CD14-positive monocyte (primary cell): ENCODE results near the gene CD4. TPM values are rescaled to one million over a fixed set of nuclear protein-coding genes. Genes with fewer than 3 reads are reported as not detected.

Source experiments
- DNase-seq, 3 donors: peaks; one replicate each; pipeline ENCODE4 v3.0.0-alpha.2; 2011 to 2022
- H2AFZ ChIP-seq: 2 replicates; pipeline ENCODE4 v1.6.0; 2012; ENCODE audit warnings: mild to moderate bottlenecking, low read depth, low read length, inconsistent platforms; ENCODE audit not compliant: insufficient read depth, poor library complexity, severe bottlenecking
- H3K27ac ChIP-seq, 2 donors: 1 replicate in 1 of 2; 2 replicates in 1 of 2; pipeline ENCODE4 v1.5.1; 2012 to 2013; ENCODE audit warnings: low read length in 2 of 2, control low read depth in 1 of 2, inconsistent platforms in 1 of 2, low read depth in 1 of 2, mild to moderate bottlenecking in 1 of 2
- H3K27me3 ChIP-seq, 2 donors: one replicate each; pipeline versions ENCODE4 v1.6.0 to v1.6.1; 2011 to 2013; ENCODE audit warnings: low read length in 2 of 2; ENCODE audit not compliant: control insufficient read depth in 2 of 2, insufficient read depth in 2 of 2
- H3K36me3 ChIP-seq, 2 donors: replicated peaks in 1 of 2; 1 replicate in 1 of 2; 2 replicates in 1 of 2; pipeline versions ENCODE4 v1.5.1 to v1.6.1; 2012 to 2013; ENCODE audit warnings: low read length in 2 of 2, control low read depth in 1 of 2, inconsistent platforms in 1 of 2, mild to moderate bottlenecking in 1 of 2; ENCODE audit not compliant: insufficient read depth in 2 of 2, control insufficient read depth in 1 of 2
- H3K4me1 ChIP-seq, 2 donors: 1 replicate in 1 of 2; 2 replicates in 1 of 2; pipeline versions ENCODE4 v1.5.1 to v1.6.1; 2012 to 2013; ENCODE audit warnings: low read length in 2 of 2, control low read depth in 1 of 2, inconsistent platforms in 1 of 2, mild to moderate bottlenecking in 1 of 2, moderate library complexity in 1 of 2; ENCODE audit not compliant: insufficient read depth in 2 of 2, control insufficient read depth in 1 of 2
- H3K4me2 ChIP-seq: replicated peaks from 2 replicates; pipeline ENCODE3; 2012; ENCODE audit warnings: low read length, moderate library complexity, mild to moderate bottlenecking; ENCODE audit not compliant: poor library complexity, severe bottlenecking; ENCODE audit errors: extremely low read depth
- H3K4me3 ChIP-seq, 3 experiments: fragments of 200-600 bp in 1 of 3; sonication (generic) in 1 of 3; replicated peaks in 1 of 3; 1 replicate in 2 of 3; 2 replicates in 1 of 3; pipeline ENCODE4 v1.5.1; 2011 to 2013; ENCODE audit warnings: low read length in 3 of 3, mild to moderate bottlenecking in 3 of 3, control low read depth in 2 of 3, low read depth in 2 of 3, inconsistent platforms in 1 of 3, moderate library complexity in 1 of 3
- H3K79me2 ChIP-seq: 2 replicates; pipeline ENCODE4 v1.6.0; 2012; ENCODE audit warnings: mild to moderate bottlenecking, control low read depth, inconsistent platforms, low read length, moderate library complexity; ENCODE audit not compliant: insufficient read depth
- H3K9ac ChIP-seq: 2 replicates; pipeline ENCODE4 v1.6.0; 2017; ENCODE audit warnings: low read length, mild to moderate bottlenecking; ENCODE audit not compliant: insufficient read depth, poor library complexity, severe bottlenecking
- H3K9me3 ChIP-seq, 2 donors: replicated peaks in 1 of 2; 1 replicate in 1 of 2; 2 replicates in 1 of 2; pipeline versions ENCODE4 v1.5.1 to v1.6.1; 2012 to 2013; ENCODE audit warnings: low read length in 2 of 2, control low read depth in 1 of 2; ENCODE audit not compliant: control insufficient read depth in 1 of 2, insufficient read depth in 1 of 2
- H4K20me1 ChIP-seq: 2 replicates; pipeline ENCODE4 v1.6.0; 2012; ENCODE audit warnings: mild to moderate bottlenecking, low read length, control low read depth, moderate library complexity; ENCODE audit not compliant: insufficient read depth
- H3K27ac Mint-ChIP-seq, 7 donors: one replicate each; pipeline ENCODE4 v1.8.0; 2020; ENCODE audit warnings: mild to moderate bottlenecking in 7 of 7, mixed read lengths in 7 of 7, moderate library complexity in 6 of 7, inconsistent platforms in 2 of 7
- H3K27me3 Mint-ChIP-seq, 3 donors: one replicate each; pipeline ENCODE4 v1.8.0; 2021 to 2022; ENCODE audit warnings: low read depth in 3 of 3, mild to moderate bottlenecking in 3 of 3, mixed read lengths in 3 of 3, moderate library complexity in 3 of 3, inconsistent platforms in 1 of 3
- H3K36me3 Mint-ChIP-seq, 2 donors: one replicate each; pipeline ENCODE4 v1.8.0; 2020; ENCODE audit warnings: mixed read lengths in 2 of 2, inconsistent platforms in 1 of 2, mild to moderate bottlenecking in 1 of 2
- H3K4me1 Mint-ChIP-seq: one replicate; pipeline ENCODE4 v1.8.0; 2020; ENCODE audit warnings: mild to moderate bottlenecking, mixed read lengths
- H3K4me3 Mint-ChIP-seq, 2 donors: one replicate each; pipeline ENCODE4 v1.8.0; 2020; ENCODE audit warnings: mild to moderate bottlenecking in 2 of 2, mixed read lengths in 2 of 2, moderate library complexity in 1 of 2
- H3K9me3 Mint-ChIP-seq, 7 donors: one replicate each; pipeline ENCODE4 v1.8.0; 2020 to 2022; ENCODE audit warnings: mixed read lengths in 7 of 7, mild to moderate bottlenecking in 6 of 7, moderate library complexity in 6 of 7, inconsistent platforms in 2 of 7
- CTCF ChIP-seq: fragments of 200-600 bp; IDR thresholded peaks from one replicate; pipeline ENCODE4 v1.8.0; 2022; ENCODE audit warnings: antibody characterized with exemption, mild to moderate bottlenecking
- WGBS: methylation state at CpG from one replicate; pipeline ENCODE4 v1.1.5; 2013; ENCODE audit warnings: missing lambda C conversion rate; ENCODE audit not compliant: insufficient coverage; 5-methylcytosine and 5-hydroxymethylcytosine counted together
- intact Hi-C, 2 donors: fragments of 100-400 bp; cut with micrococcal nuclease; formaldehyde crosslinking; loops; one replicate each; pipeline versions ENCODE4 v1.15.0 to v1.15.1; 2023
- polyA plus RNA-seq, 3 donors: library from polyadenylated mRNA; depleted of rRNA in 1 of 3; unstranded in 2 of 3; stranded (reverse) in 1 of 3; fragments of 300-500 nt in 2 of 3; fragments of >200 nt in 1 of 3; fragmentation: Illumina TruSeq in 2 of 3; gene quantifications; 1 replicate in 2 of 3; 2 replicates in 1 of 3; pipeline ENCODE4 v1.2.3, GENCODE V29; 2012 to 2021

Gene CD4
- polyA plus RNA-seq, 3 donors, result 261 to 371 (median 269) TPM

- H3K9ac ChIP-seq, result no peak overlapping the region
- H3K9me3 ChIP-seq, result no peaks in the 10 kb centered on the region
- peak overlapping the region; percentile 99 for H3K4me2 ChIP-seq
- H2AFZ ChIP-seq, result no peak overlapping the region
- peaks cover 22 to 26% of the 10 kb centered on the region in 2 donors for H3K36me3 ChIP-seq
- Mint-ChIP-seq H3K36me3 (peaks cover 25 to 26% of the 10 kb centered on the region in 2 donors), H3K4me1 (peaks cover 35% of the 10 kb centered on the region), H3K27ac (peak overlapping the region; percentile 21 to 100 (median 85)), H3K9me3 (no peaks in the 10 kb centered on the region), H3K4me3 (peak overlapping the region in 1 of 2 donors; percentile 11), H3K27me3 (peaks cover 4 to 6% (median 4%) of the 10 kb centered on the region in 3 donors)
- no peak for TF ChIP-seq CTCF
- H3K79me2 ChIP-seq, result peaks cover 18% of the 10 kb centered on the region
- 100% methylated on average over 2 of the region's 2 CpGs for WGBS
- no peaks in the 10 kb centered on the region for H4K20me1 ChIP-seq
- H3K27ac ChIP-seq, result peak overlapping the region in 1 of 2 donors; percentile 97
- intact Hi-C loops, result loop anchor here (1.0 to 5.0 kb wide), 3 partner anchors 38 to 71 kb away; no protein-coding TSS in a partner anchor
- peaks cover 29 to 32% of the 10 kb centered on the region in 2 donors for H3K4me1 ChIP-seq
- H3K4me3 ChIP-seq, result peak overlapping the region in 1 of 3 experiments; percentile 97
- peak; percentile 18 to 51 (median 27) for DNase-seq
- H3K27me3 ChIP-seq, result no peaks in the 10 kb centered on the region
Measured at GRCh38 chr12:6754411-6754810, 34.9 kb upstream of the CD4 start.

GRCh38 chr12:6757028-6757690 lies 32.2 kb upstream of the CD4 start:
- H2AFZ ChIP-seq, result no peak overlapping the region
- no peaks in the 10 kb centered on the region for H4K20me1 ChIP-seq
- no peaks in the 10 kb centered on the region for H3K36me3 Mint-ChIP-seq
- no peak overlapping the region for H3K4me3 ChIP-seq
- no peak overlapping the region for H3K9ac ChIP-seq
- intact Hi-C loops, result no loop called here
- TF ChIP-seq CTCF, result no peak
- H3K27me3 ChIP-seq, result peaks cover 0 to under 1% of the 10 kb centered on the region in 2 donors
- WGBS, result 96% methylated on average over 7 of the region's 8 CpGs
- peaks cover 24 to 26% of the 10 kb centered on the region in 2 donors for H3K4me1 ChIP-seq
- no peak overlapping the region for H3K4me2 ChIP-seq
- no peaks in the 10 kb centered on the region for H3K36me3 ChIP-seq
- no peak overlapping the region for H3K27ac ChIP-seq
- no peaks in the 10 kb centered on the region for H3K9me3 Mint-ChIP-seq
- peak overlapping the region in 1 of 7 donors; percentile 41 for H3K27ac Mint-ChIP-seq
- no peaks in the 10 kb centered on the region for H3K9me3 ChIP-seq
- H3K27me3 Mint-ChIP-seq, result peaks cover 7 to 9% (median 8%) of the 10 kb centered on the region in 3 donors
- peaks cover 11% of the 10 kb centered on the region for H3K79me2 ChIP-seq
- DNase-seq, result no peak
- peaks cover 27% of the 10 kb centered on the region for H3K4me1 Mint-ChIP-seq
- peak overlapping the region in 1 of 2 donors; percentile 33 for H3K4me3 Mint-ChIP-seq
